Measurements from ENCODE around the gene APCDD1L.

Gene APCDD1L

DNA sequence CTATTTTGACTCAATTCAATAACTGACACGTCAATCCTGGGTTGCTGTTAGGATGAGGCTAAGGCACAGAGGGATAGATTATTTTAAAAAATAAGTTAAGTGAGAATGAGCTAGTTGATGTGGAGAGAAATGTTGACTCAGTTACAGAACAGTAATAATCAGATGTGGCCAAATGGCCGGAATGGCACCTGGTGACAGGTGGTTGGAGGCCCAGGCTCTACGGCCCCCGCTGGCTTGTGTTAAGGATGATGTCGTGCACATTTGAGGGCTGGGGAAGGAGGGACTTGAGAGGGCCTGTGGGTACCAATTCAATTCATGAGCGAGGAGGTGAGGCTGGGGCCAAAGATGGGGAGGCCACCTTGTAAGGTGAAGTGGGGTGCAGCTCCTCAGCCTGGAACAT is 31.7 kb downstream of the APCDD1L start:
- DNase-seq, result no peak

DNA sequence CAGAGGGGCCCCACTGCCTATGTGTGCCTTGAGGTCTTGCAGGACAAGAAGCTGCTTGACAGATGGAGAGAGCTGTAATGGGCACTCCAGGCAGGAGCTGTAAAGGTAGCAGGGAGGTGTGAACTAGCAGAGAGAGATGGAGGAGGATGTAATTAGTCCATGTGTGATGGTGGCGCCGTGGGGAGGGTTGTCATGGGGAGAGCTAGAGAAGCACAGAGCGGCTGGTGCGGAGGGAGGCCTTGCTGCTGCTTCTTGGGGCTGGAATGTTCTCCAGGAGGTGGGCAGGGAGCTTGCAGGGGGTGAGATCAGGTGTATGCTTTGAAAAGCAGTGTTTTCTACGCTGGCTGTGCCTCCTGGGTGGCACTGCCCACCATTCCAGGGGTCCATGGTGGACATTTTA is 32.1 kb downstream of the APCDD1L start:
- no peak for DNase-seq

DNA sequence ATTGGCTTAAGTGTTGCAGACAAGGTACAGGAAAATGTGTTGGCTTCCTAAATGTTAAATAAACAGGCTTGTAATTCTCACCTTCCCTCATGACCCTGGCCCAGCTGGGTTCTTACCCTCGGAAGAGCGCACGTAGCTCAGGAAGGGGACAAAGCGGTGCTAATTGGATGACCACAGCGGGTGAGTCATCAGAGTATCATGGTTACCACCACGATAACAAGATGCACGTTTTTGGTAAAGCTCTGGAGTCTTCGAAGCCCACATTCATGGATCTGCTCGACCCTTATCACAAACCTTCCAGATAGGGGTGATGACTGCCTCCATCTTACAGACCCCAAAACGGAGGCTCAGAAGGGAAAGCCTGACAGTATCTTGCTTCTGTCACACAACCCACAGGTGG is 32.8 kb downstream of the APCDD1L start:
- DNase-seq, result no peak

DNA sequence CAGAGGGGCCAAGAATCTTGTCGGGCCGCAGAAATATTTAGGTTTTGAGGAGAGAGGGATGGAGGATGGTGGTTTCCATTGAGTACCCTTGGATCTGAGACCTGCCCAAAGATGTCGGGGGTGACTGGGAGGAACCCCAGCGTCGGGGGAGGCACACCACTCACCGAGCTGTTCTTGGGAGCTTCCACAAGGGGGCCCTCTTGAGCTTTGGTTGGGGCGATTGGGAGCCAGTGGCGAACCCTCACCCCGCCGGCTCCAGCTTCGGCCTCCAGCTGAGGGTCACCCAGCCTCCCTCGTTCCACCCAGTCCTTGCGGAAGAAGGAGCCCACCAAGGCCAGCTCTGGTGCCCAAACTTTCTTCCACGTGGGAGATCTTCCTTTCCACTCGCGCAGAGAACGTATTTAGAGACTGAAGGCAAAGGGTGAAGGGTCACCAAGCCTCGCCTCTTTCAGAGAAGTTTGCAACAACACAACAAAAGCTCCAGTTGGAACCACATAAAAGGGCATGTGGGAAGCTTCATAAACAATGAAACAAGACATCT is 33.6 kb downstream of the APCDD1L start:
- peak; percentile 87 for DNase-seq

DNA sequence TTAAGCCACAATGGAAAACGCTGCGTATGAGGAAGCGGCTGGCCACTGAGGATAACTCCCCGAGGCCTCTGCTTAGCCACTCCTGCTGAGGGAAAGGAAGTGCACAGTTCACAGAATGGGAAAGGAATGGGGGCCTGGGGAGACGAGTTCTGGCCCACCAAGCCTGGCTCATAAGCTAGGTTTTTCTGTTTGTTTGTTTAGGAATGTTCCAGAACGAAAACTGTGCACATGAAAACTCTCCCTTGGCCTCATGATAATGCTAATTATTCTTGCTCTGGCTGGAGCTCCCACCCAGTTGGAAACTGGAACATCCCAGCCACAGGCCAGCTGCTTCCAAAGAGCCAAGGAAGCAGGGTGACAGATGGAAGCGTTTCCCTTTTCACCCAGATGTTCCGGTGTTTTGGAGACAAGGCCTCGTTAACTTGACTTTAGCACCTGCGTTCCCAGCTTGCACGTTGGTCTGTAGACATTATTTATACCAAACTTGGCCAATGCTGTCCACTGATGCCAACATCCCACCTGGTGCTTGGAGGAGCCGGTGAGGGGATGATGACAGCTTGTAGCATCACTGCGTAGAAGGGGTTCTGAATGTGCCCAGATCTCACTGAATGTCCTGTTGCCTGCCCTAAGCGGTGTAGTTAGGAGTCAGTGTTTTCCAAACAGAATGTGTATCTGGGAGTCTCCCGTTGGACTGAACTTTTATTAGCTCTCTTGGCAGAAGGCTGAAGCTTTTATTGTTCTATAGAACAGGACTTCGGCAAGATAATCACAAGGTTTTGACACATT is 34.5 kb downstream of the APCDD1L start:
- DNase-seq, result no peak

DNA sequence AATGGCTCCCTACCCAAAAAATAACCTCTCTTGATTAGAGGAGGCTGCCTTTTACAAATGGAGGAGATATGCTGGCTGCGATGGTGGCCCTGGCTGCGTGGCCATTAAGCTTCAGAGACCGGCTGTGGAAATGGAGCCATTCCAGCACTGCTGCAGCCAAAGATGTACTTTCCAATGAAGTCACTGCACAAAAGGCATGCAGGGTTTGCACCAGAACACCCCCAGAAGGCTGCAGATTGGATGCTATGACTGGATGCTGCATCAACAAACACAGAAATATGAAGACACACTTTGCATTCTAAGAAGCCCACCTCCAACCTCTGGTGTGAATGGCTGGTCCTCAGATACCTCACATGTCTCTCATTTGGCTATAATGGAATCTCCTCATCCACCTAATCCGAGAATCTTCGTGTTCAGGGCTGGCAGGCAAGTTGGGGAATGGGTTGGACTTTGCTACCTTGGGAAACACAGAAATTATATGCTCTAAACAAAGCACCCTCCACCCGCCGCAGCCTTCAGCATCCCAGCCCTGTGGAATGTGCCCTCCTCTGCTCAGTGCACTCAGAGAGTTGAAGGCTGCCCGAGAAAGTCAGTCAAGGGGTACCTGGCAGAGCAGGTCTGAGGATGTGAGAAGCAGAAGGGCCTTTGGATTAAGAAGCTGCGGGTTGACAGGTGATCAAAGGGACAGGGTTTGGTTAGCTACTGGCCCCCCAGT is 35.3 kb downstream of the APCDD1L start:
- no peak for DNase-seq

DNA sequence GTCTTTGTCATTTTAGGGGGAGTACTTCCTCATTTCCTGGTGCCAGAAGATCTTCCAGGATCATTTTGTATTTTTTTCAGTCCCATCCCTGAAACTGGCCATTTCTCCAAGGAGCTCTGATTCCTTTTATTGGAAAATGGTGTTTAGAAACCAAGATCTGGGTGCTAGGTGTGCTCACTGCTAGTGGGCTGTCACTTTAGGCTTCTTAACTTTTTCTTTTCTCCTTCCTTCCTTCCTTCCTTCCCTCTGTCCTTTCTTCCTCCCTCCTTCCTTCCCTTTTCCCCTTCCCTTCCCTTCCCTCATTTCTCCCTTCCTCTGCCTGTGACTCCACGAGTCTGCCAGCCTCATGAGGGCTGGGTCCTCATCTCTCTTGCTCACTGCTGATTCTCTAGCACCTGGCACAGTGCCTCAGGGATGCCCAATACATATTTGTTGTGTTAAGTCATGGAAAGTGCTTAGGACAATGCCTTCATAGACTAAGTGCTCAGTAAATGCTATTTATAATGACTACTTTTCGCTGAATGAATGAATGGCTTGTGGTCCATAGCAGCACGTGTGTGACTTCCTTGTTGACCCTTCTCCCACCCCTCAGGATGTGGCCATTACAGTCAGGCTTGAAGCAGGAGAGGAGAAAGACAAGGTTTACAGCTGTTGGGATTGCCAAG is 36.9 kb downstream of the APCDD1L start:
- DNase-seq, result no peak

DNA sequence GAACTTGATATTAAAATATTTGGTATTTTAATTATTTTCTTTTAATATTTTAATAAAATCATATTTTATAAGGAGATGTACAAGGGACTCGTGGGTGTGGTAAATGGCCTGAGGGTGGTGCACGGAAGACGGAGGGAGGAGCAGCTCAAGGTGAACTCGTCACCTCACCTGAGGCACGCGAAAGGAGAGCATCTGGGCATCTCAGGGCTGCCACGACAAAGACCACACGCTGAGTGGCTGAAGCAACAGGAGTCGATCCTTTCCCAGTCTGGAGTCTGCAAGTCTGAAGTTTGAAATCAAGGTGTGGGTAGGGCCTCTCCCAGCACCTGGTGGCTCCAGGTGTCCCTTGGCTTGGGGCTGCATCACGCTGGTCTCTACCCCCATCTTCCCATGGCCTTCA is 39.7 kb downstream of the APCDD1L start:
- DNase-seq, result no peak

DNA sequence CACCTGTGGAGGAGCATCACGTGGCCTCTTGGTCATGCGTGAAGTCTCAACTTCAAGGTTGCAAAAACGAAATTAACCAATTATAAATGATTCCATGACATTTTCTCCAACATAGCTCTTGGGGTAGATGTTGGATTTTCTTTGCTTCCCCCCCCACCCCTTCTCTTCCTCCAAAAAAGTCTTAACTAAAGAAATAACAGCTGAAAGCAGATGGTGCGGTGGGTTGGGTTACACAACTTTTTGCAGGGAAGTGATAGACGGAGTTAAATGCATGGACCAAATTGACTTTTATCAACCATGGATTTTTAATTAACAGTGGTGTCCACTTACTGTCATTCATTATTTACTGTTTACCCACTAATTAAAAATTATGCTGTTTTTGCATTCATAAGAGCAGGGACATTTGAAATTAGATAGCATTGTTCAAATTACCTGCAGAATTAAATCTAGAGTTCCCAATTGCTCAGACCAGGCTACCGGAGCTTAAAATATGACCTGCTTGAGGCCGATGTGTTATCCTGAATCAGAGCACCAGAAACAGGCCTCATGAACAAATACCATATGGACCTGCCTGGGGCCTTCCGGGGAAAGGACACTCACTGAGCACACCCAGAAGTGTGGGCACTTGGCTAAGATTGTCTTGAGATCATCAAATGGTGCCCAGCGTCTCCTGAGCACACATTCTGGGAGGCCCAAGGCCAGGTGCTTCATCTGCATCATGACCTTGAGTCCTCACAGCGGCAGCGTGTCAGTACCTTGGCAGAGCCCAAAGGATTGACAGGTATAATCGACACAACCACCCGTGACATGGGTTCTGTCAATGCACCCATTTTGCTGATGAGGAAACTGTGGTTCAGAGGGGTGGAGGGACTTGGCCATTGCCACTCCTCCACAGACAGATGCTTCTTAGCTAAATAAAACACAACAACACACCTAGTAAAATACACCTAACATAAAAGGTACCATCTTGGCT is 41.5 kb downstream of the APCDD1L start:
- no peak for DNase-seq

DNA sequence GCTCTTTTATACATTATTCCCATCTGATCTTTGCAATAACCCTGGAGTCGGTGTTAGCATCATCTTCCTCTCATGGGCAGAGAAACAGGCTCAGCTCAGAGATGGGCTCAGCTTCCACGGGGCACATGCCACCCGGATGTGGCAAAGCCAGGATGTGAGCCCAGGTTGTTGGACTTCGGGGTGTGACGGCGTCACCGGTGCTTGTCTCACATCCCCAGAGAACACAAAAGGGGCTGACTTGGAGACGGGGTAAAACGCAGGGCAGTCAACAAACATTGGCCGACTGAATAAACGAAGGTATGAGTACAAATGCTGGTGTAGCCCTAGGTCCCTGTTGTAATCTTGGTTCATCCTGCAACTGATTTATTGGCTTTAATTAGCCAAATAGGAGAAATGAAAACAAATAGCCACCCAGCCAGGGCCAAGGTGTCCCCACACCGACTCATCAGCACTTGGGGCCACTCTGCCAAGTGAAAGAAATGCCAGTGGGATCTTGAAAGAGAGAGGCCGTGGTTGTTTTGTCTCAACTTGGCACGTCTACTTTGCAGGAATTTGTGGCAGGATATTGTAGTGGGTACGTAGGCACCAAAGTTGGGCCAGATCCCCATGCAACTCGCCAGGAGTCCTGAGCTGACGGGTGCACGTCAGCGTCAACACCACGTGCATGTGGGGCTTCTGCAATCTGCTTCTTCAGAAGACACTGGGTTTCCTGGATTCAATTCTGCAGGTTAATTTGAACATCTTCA is 42.8 kb downstream of the APCDD1L start:
- DNase-seq, result no peak

DNA sequence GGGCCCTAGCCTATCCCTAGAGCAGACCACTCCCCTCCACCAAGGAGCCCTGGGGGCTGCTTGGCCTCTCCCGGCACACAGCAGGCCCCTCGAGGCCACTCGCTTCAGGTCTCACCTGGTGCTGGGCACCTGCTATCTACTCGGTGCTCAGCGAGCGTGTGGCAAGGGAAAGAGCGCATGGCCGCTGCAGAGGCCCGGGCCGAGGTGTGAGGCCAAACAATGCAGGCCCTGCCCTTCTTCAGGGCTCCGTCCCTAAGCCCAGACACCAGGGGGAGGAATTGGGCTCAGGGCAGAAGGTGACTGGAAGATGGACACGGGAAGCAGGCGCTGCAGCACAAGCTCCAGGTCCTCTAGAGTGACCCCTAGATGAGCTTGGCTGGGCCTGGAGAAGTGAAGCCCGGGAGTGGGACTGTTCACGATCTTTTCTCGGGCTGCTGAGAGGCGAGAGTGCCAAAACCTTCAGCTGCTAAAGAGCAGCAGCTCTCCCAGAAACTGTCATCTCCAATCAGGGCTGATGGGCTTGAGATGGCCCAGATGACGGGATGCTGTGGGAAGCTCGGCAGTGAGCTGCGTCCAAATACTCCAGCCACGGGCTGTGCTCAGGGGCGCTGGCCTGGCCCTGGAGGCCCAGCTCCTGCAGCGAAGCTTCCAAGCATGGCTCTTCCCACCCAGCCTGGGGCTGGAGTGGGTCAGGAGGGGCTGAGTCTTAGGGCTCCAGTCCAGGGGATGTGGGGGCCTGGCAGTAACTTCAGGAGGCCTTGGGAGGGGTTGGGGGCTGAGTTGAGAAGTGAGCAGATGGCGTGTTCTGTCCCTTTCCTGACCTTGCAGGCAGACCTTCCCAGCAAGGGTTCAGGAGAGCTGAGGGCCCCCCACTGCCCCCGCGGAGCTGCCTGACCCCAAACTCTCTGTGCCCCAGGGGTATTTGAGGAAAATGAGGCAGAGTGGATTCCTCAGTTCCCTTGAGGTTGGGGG is 43.7 kb downstream of the APCDD1L start:
- no peak for DNase-seq

DNA sequence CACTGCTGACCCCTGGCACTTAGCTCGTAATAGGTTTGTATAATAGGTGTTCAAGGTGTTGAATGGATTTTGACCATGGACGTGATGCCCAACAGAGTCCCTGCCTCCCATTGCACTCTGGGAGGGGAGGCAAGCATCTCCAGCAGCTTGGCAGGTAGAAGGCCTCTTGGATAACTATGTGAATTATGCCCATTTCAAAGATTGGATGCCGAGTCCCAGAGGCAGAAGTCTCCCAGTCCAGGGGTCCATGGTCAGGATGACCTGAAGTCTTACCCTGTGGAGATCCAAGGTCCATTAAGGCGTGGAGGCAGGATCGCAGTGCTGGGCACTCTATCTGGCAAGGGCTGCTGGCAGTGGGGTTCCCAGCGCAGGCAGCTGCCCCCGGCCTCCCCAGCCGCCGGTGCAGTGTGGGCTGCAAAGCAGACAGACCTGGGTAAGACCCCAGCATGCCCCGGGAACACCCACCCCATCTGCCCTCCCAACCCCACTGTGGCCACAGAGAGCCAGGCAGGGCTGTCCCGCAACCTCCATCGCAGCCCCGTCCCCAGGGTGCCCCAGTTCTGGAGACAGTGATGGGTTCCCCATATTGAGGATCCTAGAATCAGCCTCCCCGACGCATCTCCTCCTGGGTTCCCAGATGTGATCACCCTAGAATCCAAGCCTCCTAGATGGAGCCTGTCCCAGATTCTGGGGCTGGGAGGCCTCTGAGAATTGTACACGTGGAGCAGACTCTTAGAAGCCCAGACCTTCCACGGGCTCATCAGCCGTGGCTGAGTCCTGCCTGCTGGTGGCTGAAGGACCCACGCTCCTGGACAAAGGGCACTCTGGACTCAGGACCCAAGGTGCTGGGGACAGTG is 44.6 kb downstream of the APCDD1L start:
- DNase-seq, result no peak

DNA sequence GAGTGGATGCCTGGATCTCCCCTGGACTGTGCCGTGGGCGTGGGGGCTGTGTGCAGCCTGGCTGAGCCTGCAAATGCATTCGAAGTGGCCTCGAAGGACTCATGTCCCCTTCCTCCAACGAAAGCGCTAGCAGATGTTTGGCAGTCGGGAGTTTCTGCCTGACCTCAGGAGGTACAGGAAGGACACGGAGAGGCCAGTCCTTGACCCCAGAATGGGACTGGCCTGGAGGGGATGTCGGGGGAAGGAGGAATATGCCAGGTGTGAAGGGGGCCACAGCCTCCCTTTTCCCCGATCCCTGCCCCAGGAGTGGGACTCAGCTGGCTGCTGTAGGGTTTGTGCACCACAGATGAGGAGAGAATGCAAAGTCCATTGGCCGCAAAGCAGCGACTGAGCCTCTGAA is 45.6 kb downstream of the APCDD1L start:
- no peak for DNase-seq

DNA sequence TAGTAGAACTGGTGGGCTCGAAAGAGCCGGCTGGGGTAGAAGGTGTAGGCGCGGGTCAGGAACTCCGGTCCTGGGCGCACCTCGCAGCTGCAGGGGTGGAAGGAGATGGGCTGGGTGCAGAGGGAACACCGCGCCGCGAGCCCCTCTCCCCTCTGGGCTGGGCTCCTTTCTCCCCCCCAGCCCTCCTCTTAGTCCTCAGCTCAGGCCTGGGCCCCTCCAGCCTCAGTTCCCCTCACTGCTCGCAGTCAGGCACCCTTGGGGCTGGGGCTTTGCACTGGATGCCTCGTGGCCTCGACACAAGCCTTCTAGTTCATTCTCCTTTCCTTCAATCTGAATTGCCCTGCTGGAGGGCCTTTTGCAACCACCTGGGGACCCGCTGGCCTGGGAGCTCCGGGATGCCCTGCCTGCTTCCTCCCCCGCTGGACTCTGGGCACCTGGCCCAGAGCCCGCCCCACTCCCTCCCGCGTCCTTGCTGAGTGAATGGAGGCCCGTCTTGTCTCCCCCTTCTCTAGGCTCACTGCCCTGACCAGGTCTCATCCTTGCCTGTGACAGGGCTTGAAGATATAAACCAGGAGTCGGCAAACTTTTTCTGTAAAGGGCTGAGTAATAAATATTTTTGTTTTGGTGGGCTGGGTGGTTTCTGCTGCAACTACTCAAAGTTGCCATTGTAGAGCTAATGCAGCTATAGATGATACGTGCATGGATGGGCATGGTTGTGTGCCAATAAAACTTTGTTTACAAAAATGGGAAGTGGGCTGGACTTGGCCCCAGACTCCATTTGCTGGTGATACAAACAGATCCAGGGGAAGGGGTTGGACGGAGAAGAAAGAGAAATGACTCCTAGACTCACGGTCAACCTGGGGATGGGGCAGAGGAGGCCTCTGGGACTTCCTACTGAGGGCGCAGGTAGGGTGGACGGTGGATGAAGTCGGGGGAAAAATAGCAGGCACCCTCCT is 47.3 kb downstream of the APCDD1L start:
- DNase-seq, result no peak

DNA sequence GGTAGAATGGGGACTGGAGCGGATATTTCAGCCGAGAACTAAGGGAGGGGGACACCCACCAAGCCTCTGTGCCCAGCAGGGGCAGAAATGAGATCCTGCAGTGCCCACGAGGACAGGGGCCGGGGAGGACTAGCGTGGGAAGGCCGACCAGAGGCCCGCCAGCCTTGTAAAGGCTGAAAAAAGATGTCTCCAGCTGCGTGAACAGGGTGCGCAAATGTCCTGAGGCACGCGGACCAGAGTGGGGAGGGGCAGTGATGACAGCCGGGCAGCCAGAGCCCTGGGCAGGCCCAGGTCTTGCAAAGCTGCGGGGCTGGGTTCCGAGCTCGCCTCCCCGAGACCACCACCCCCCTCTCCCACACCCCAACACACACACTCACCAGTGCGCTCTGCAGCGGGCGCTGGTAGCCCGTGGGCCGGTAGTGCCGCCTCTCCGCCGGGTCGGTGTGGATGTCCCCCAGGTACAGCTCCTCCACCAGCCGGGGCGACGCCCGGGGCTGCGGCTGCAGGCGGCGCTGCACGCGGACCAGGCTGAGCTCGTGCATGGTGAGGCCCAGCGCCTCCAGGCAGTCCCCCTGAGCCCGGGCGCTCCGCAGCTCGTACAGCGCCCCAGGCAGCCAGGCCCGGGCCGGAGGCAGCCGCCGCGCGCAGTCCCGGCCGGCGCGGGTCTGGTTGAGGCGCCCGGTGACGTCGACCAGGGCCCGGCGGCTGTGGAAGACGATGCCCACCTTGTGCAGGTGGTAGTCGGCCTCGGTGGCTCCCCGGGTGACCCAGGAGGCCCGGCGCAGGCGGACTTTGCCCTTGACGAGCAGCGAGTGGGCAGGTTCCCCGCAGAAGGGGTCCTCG is 48.2 kb downstream of the APCDD1L start:
- DNase-seq, result no peak

DNA sequence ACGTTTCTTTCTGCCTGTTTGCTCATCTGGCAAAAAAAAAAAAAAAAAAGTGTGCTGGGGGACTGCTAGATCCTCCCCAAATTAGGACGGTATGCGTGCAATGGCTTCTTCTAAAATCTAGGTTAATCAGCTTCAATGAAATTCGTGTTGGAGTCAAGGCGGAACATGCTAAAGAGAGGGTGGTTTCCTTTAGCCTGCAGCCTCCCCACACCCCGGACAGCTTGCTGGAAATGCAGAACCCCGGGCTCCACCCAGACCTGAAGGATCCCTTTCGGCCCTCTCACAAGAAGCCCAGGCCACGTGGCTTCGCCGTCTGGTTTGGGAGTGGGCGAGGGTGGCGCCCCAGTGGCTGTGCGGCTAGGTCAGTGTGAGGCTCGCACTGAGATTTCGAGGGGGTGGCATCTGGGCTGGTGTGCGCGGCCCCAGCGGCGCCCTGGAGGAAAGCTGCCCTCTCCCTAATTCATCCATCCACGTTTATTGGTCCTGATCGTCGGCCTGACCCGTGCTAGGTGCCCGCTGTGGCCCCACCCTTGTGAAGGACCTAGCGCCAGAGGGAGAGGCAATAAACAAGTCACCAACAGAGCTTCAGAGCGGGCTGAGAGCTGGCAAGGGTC is 49.0 kb downstream of the APCDD1L start:
- no peak for DNase-seq

DNA sequence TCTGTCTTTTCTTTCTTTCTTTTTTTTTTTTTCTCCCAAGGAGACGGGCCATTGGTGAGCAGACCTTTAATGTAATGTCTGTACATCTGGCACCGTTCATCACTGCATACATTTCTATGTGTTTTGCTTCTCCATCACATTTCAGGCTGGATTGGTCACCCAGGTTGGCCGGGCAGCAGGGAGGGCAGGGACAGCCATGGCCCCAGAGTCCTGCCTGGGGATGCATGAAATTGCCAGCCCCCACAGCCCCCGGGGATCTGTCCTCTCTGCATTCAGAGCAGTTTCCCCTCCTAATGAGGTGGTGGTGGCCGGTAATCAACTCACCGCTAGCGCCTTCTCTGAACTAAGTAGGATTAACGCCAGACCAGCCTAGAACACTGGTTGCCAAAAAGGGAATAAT is 50.4 kb downstream of the APCDD1L start:
- no peak for DNase-seq

All from activated CD8-positive, alpha-beta memory T cell treated with anti-CD3 and anti-CD28 coated beads, Interleukin-2, amount 50 U/mL, for 48 hours (primary cell).